GM12878 (cell line): ENCODE results near the gene TKT. TPM values are rescaled to one million over a fixed set of nuclear protein-coding genes. Genes with fewer than 3 reads are reported as not detected.

Experiments used
- ATAC-seq: fragments of 200-7000 bp; cut with Tn5 transposase; 3 replicates; pipeline ENCODE4 v1.9.1; 2020; ENCODE audit warnings: mild to moderate bottlenecking, moderate library complexity
- BruUV-seq: library from RNA; stranded (reverse); fragments of 400-500 nt; replicated peaks from 2 replicates; lab custom pipeline; 2021; lab: Mats Ljungman, UMichigan
- CTCF ChIA-PET: fragments of 300-600 bp; sonication (Branson Sonifier 250); formaldehyde crosslinking; extraction: SDS; loops from one replicate; lab custom pipeline; 2021; ENCODE audit warnings: inconsistent platforms; lab: Yijun Ruan, JAX
- POLR2A ChIA-PET: fragments of 350-600 bp; formaldehyde crosslinking; extraction: SDS; loops from one replicate; lab custom pipeline; 2021; ENCODE audit warnings: inconsistent platforms; lab: Charles Lee
- RAD21 ChIA-PET: fragments of 300-600 bp; sonication (Branson Sonifier 250); formaldehyde crosslinking; loops from one replicate; lab custom pipeline; 2023; ENCODE audit warnings: antibody characterized with exemption; ENCODE audit not compliant: unreplicated experiment; lab: Charles Lee
- SMC1A ChIA-PET: fragments of 300-600 bp; sonication (Branson Sonifier 250); formaldehyde crosslinking; loops from one replicate; lab custom pipeline; 2023; ENCODE audit not compliant: unreplicated experiment, uncharacterized antibody; lab: Charles Lee
- DNase-seq: peaks from one replicate; pipeline ENCODE4 v3.0.0-alpha.2; 2011; ENCODE audit warnings: low read depth, low spot score
- FAIRE-seq: peaks from 3 replicates; lab custom pipeline; 2011; peaks lifted over from hg19 to GRCh38; lab: Jason Lieb, UNC
- H2AFZ ChIP-seq: 2 replicates; pipeline ENCODE4 v1.6.0; 2011; ENCODE audit warnings: low read depth, low read length, control low read depth; ENCODE audit not compliant: control insufficient read depth
- H3K27ac ChIP-seq: 2 replicates; pipeline ENCODE4 v1.5.1; 2011; ENCODE audit warnings: control low read depth; ENCODE audit not compliant: control insufficient read depth, insufficient read depth
- H3K27me3 ChIP-seq, 2 experiments: replicated peaks in 1 of 2; 2 replicates each; pipeline versions ENCODE4 v1.6.0 to v1.6.1; 2011; ENCODE audit warnings: low read length in 1 of 2; ENCODE audit not compliant: control insufficient read depth in 2 of 2, insufficient read depth in 2 of 2
- H3K36me3 ChIP-seq, 2 experiments: 2 replicates each; pipeline ENCODE4 v1.5.1; 2011; ENCODE audit warnings: low read length in 1 of 2; ENCODE audit not compliant: control insufficient read depth in 2 of 2, insufficient read depth in 2 of 2
- H3K4me1 ChIP-seq: 2 replicates; pipeline ENCODE4 v1.6.1; 2011; ENCODE audit warnings: mild to moderate bottlenecking, low read length, moderate library complexity, mixed read lengths; ENCODE audit not compliant: control insufficient read depth, insufficient read depth
- H3K4me2 ChIP-seq: 2 replicates; pipeline ENCODE4 v1.6.0; 2011; ENCODE audit warnings: control low read depth; ENCODE audit not compliant: control insufficient read depth, insufficient read depth
- H3K4me3 ChIP-seq: fragments of 200-600 bp; sonication (generic); 2 replicates; pipeline ENCODE4 v1.5.1; 2016
- H3K79me2 ChIP-seq: 2 replicates; pipeline ENCODE4 v1.6.0; 2011; ENCODE audit warnings: low read length; ENCODE audit not compliant: control insufficient read depth, insufficient read depth
- H3K9ac ChIP-seq: 2 replicates; pipeline ENCODE4 v1.8.0; 2011; ENCODE audit warnings: low read length, control low read depth, mixed read lengths; ENCODE audit not compliant: control insufficient read depth, insufficient read depth
- H3K9me3 ChIP-seq: replicated peaks from 3 replicates; pipeline ENCODE4 v1.5.1; 2011; ENCODE audit warnings: mild to moderate bottlenecking, low read length; ENCODE audit not compliant: control insufficient read depth, insufficient read depth
- H4K20me1 ChIP-seq: 2 replicates; pipeline ENCODE4 v1.6.0; 2011; ENCODE audit not compliant: control insufficient read depth, insufficient read depth
- BRCA1 ChIP-seq: IDR thresholded peaks from 2 replicates; pipeline ENCODE4 v1.6.1; 2011; ENCODE audit warnings: low read depth, low read length, improper control_type of control experiment
- GABPA ChIP-seq: IDR thresholded peaks from 2 replicates; pipeline ENCODE4 v1.6.1; 2014; ENCODE audit warnings: antibody characterized with exemption, low read depth, mild to moderate bottlenecking, inconsistent platforms
- KAT2A ChIP-seq: conservative IDR thresholded peaks from 2 replicates; pipeline ENCODE4 v1.6.1; 2011; ENCODE audit warnings: low read depth, low read length; ENCODE audit not compliant: control insufficient read depth
- KDM1A ChIP-seq: fragments of 200-600 bp; sonication (generic); IDR thresholded peaks from 2 replicates; pipeline ENCODE4 v1.6.1; 2016; ENCODE audit warnings: borderline replicate concordance
- MEF2B ChIP-seq: fragments of 450-650 bp; IDR thresholded peaks from 2 replicates; pipeline ENCODE4 v1.6.1; 2018; ENCODE audit warnings: mild to moderate bottlenecking, moderate library complexity; ENCODE audit not compliant: partially characterized antibody, poor library complexity, severe bottlenecking
- SRF ChIP-seq, 2 experiments: IDR thresholded peaks; 2 replicates each; pipeline ENCODE4 v1.6.1; 2011; ENCODE audit warnings: low read depth in 2 of 2, low read length in 2 of 2, mild to moderate bottlenecking in 1 of 2, moderate library complexity in 1 of 2
- ZBED1 ChIP-seq: IDR thresholded peaks from 2 replicates; pipeline ENCODE4 v1.6.1; 2016; ENCODE audit warnings: borderline replicate concordance
- WGBS: methylation state at CpG from one replicate; pipeline ENCODE4 v1.1.6; 2016; ENCODE audit warnings: low lambda C conversion rate; ENCODE audit not compliant: insufficient replicate concordance, insufficient coverage; ENCODE audit errors: missing lambda C conversion rate; 5-methylcytosine and 5-hydroxymethylcytosine counted together
- in situ Hi-C: fragments of 300-500 bp; cut with MboI; formaldehyde crosslinking; loops from 9 replicates; pipeline ENCODE4 v1.14.3; 2018; ENCODE audit warnings: mixed read lengths
- intact Hi-C: fragments of 100-400 bp; cut with micrococcal nuclease; formaldehyde crosslinking; loops from one replicate; pipeline ENCODE4 v1.14.2; 2022; ENCODE audit not compliant: unreplicated experiment
- polyA plus RNA-seq, 11 experiments: library from polyadenylated mRNA; depleted of rRNA in 4 of 11; unstranded in 6 of 11; stranded (reverse) in 5 of 11; fragments of >200 nt; fragmentation: Nextera tagmentation in 4 of 11; fragmentation: Illumina TruSeq in 1 of 11; extraction: Ambion mirVana in 4 of 11; extraction: Trizol in 1 of 11; gene quantifications; 1 replicate in 1 of 11; 2 replicates in 10 of 11; pipeline versions ENCODE4 v1.2.1 to v1.2.3, GENCODE V29; 2011 to 2016; ENCODE audit warnings: inconsistent platforms in 2 of 11, missing spikeins in 2 of 11, low read depth in 1 of 11
- total RNA-seq, 4 experiments: library from RNA; depleted of rRNA in 3 of 4; stranded (reverse); fragments of >200 nt in 3 of 4; fragmentation: Illumina TruSeq in 1 of 4; extraction: Trizol in 1 of 4; gene quantifications; 2 replicates each; pipeline versions ENCODE4 v1.2.1 to v1.2.3, GENCODE V29; 2013 to 2021
- TF ChIP-seq, protein P1 (sequence below): fragments of 450-650 bp; IDR thresholded peaks from 2 replicates; pipeline ENCODE4 v1.6.1; 2016; ENCODE audit warnings: mild to moderate bottlenecking
- TF ChIP-seq, protein P2 (sequence below): IDR thresholded peaks from 2 replicates; pipeline ENCODE4 v1.6.1; 2012; ENCODE audit warnings: low read depth, low read length, improper control_type of control experiment
- TF ChIP-seq, protein P3 (sequence below): IDR thresholded peaks from 2 replicates; pipeline ENCODE4 v1.6.1; 2012; ENCODE audit warnings: improper control_type of control experiment, low read depth, low read length; ENCODE audit not compliant: insufficient replicate concordance

TKT gene
- total and polyA plus RNA-seq, 10 of the 15 experiments (the other 5 are each of a cell fraction or from before 2014, with no cell fraction given) = 56.4 to 385 (median 143) TPM

DNA sequence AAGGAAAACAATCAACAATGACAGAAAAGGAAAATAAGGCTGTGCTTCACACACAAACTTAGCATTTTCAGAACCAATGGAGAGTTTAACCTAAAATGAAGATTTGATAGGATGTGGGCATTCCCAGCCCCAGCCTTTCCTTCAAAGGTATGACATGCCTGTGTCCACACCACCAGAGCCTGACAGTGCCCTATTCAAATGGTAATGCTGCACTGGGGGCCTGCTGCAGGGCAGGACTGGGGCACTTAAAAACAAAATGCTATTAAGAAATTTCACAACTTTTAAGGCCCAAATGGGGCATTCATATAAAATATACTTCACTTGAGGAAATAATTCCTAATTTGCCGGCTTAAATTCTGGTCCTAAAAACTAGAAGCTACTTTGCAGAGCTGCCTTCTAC is 30.9 kb upstream of the TKT start:
- POLR2A ChIA-PET = interaction anchor here (0.6 to 1.4 kb wide), 2 partner anchors 12 to 119 kb away, joined by 6 to 9 read pairs; no protein-coding TSS in a partner anchor
- no peak for TF ChIP-seq KDM1A
- TF ChIP-seq GABPA = no peak
- TF ChIP-seq KAT2A = no peak
- TF ChIP-seq BRCA1 = no peak
- no peak for TF ChIP-seq SRF (IDR thresholded peaks at IDR 0.05; ENCODE audit: low read depth in 2 of 2, low read length in 2 of 2)
- no peak for TF ChIP-seq MEF2B
- TF ChIP-seq ZBED1 = no peak
- TF ChIP-seq, protein P1, sequence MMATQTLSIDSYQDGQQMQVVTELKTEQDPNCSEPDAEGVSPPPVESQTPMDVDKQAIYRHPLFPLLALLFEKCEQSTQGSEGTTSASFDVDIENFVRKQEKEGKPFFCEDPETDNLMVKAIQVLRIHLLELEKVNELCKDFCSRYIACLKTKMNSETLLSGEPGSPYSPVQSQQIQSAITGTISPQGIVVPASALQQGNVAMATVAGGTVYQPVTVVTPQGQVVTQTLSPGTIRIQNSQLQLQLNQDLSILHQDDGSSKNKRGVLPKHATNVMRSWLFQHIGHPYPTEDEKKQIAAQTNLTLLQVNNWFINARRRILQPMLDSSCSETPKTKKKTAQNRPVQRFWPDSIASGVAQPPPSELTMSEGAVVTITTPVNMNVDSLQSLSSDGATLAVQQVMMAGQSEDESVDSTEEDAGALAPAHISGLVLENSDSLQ = no peak
- TF ChIP-seq, protein P2, sequence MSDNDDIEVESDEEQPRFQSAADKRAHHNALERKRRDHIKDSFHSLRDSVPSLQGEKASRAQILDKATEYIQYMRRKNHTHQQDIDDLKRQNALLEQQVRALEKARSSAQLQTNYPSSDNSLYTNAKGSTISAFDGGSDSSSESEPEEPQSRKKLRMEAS = no peak
- TF ChIP-seq, protein P3, sequence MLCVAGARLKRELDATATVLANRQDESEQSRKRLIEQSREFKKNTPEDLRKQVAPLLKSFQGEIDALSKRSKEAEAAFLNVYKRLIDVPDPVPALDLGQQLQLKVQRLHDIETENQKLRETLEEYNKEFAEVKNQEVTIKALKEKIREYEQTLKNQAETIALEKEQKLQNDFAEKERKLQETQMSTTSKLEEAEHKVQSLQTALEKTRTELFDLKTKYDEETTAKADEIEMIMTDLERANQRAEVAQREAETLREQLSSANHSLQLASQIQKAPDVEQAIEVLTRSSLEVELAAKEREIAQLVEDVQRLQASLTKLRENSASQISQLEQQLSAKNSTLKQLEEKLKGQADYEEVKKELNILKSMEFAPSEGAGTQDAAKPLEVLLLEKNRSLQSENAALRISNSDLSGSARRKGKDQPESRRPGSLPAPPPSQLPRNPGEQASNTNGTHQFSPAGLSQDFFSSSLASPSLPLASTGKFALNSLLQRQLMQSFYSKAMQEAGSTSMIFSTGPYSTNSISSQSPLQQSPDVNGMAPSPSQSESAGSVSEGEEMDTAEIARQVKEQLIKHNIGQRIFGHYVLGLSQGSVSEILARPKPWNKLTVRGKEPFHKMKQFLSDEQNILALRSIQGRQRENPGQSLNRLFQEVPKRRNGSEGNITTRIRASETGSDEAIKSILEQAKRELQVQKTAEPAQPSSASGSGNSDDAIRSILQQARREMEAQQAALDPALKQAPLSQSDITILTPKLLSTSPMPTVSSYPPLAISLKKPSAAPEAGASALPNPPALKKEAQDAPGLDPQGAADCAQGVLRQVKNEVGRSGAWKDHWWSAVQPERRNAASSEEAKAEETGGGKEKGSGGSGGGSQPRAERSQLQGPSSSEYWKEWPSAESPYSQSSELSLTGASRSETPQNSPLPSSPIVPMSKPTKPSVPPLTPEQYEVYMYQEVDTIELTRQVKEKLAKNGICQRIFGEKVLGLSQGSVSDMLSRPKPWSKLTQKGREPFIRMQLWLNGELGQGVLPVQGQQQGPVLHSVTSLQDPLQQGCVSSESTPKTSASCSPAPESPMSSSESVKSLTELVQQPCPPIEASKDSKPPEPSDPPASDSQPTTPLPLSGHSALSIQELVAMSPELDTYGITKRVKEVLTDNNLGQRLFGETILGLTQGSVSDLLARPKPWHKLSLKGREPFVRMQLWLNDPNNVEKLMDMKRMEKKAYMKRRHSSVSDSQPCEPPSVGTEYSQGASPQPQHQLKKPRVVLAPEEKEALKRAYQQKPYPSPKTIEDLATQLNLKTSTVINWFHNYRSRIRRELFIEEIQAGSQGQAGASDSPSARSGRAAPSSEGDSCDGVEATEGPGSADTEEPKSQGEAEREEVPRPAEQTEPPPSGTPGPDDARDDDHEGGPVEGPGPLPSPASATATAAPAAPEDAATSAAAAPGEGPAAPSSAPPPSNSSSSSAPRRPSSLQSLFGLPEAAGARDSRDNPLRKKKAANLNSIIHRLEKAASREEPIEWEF = no peak
- SMC1A ChIA-PET = interaction anchor here (1.3 to 2.2 kb wide), 2 partner anchors 16 to 36 kb away, joined by 3 to 6 read pairs; no protein-coding TSS in a partner anchor
- no TSS peak for BruUV-seq
- ATAC-seq (no peak), FAIRE-seq (no peak), DNase-seq (no peak)
- in situ Hi-C loops = no loop called here
- peaks cover 0 to 26% of the 10 kb centered on the region in 2 experiments; a peak in 3 of 4 replicates for H3K36me3 ChIP-seq
- CTCF ChIA-PET = interaction anchor here (0.6 to 1.7 kb wide), 6 partner anchors 12 to 179 kb away, joined by 3 to 6 read pairs (median 4); no protein-coding TSS in a partner anchor
- H3K79me2 ChIP-seq = no peaks in the 10 kb centered on the region
- intact Hi-C loops = no loop called here
- H3K27me3 ChIP-seq = no peaks in the 10 kb centered on the region
- no peaks in the 10 kb centered on the region for H3K9me3 ChIP-seq
- H3K4me3 ChIP-seq = no peak overlapping the region
- 100% methylated on average over 1 of the region's 1 CpG for WGBS
- H3K9ac ChIP-seq = no peak overlapping the region
- H3K4me1 ChIP-seq = no peaks in the 10 kb centered on the region
- no peak overlapping the region for H3K27ac ChIP-seq
- no peak overlapping the region for H2AFZ ChIP-seq
- H3K4me2 ChIP-seq = no peak overlapping the region
- H4K20me1 ChIP-seq = no peaks in the 10 kb centered on the region
- RAD21 ChIA-PET = interaction anchor here (0.7 to 1.6 kb wide), 3 partner anchors 29 to 172 kb away, joined by 4 to 8 read pairs (median 5); no protein-coding TSS in a partner anchor
